ENCODE data around the gene TJP2. TPM values are rescaled to one million over a fixed set of nuclear protein-coding genes. Genes with fewer than 3 reads are reported as not detected.

TJP2 gene
- polyA plus RNA-seq, 1 donor from 2014 or later = 3.1 TPM

GRCh38 chr9:69141851-69142250, 32.2 kb upstream of the TJP2 start:
- H3K9me3 ChIP-seq (ENCODE audit: low read length) = no peaks in the 10 kb centered on the region
- no peaks in the 10 kb centered on the region for H3F3A ChIP-seq (ENCODE audit: insufficient read depth, low read length, poor library complexity, severe bottlenecking)
- no peak overlapping the region for H3K4me2 ChIP-seq (ENCODE audit: low read length)
- no peaks in the 10 kb centered on the region for H3K9me2 ChIP-seq (ENCODE audit: insufficient read depth, low read length)
- no peak overlapping the region for H3K4me3 ChIP-seq (ENCODE audit: low read length)
- no peak overlapping the region for H3K27ac ChIP-seq (ENCODE audit: low read length)
- H3K79me2 ChIP-seq (replicated peaks; ENCODE audit: insufficient read depth, low read length) = no peaks in the 10 kb centered on the region
- H4K20me1 ChIP-seq (ENCODE audit: insufficient read depth) = no peaks in the 10 kb centered on the region
- TF ChIP-seq, protein P1, sequence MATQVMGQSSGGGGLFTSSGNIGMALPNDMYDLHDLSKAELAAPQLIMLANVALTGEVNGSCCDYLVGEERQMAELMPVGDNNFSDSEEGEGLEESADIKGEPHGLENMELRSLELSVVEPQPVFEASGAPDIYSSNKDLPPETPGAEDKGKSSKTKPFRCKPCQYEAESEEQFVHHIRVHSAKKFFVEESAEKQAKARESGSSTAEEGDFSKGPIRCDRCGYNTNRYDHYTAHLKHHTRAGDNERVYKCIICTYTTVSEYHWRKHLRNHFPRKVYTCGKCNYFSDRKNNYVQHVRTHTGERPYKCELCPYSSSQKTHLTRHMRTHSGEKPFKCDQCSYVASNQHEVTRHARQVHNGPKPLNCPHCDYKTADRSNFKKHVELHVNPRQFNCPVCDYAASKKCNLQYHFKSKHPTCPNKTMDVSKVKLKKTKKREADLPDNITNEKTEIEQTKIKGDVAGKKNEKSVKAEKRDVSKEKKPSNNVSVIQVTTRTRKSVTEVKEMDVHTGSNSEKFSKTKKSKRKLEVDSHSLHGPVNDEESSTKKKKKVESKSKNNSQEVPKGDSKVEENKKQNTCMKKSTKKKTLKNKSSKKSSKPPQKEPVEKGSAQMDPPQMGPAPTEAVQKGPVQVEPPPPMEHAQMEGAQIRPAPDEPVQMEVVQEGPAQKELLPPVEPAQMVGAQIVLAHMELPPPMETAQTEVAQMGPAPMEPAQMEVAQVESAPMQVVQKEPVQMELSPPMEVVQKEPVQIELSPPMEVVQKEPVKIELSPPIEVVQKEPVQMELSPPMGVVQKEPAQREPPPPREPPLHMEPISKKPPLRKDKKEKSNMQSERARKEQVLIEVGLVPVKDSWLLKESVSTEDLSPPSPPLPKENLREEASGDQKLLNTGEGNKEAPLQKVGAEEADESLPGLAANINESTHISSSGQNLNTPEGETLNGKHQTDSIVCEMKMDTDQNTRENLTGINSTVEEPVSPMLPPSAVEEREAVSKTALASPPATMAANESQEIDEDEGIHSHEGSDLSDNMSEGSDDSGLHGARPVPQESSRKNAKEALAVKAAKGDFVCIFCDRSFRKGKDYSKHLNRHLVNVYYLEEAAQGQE (IDR thresholded peaks at IDR 0.05; ENCODE audit: borderline replicate concordance) = no peak
- TF ChIP-seq EP300 (conservative IDR thresholded peaks at IDR 0.05; ENCODE audit: poor library complexity, severe bottlenecking) (no peak), POLR2AphosphoS5 (IDR thresholded peaks at IDR 0.05) (no peak), MXI1 (conservative IDR thresholded peaks at IDR 0.05; ENCODE audit: poor library complexity, severe bottlenecking) (no peak), EZH2 (IDR thresholded peaks at IDR 0.05; ENCODE audit: borderline replicate concordance, insufficient read depth, low read length, poor library complexity, severe bottlenecking) (no peak), TAF1 (IDR thresholded peaks at IDR 0.05; ENCODE audit: low read depth) (no peak), SMC3 (conservative IDR thresholded peaks at IDR 0.05; ENCODE audit: poor library complexity) (no peak), RAD21 (conservative IDR thresholded peaks at IDR 0.05) (no peak)
- TF ChIP-seq, protein P2, sequence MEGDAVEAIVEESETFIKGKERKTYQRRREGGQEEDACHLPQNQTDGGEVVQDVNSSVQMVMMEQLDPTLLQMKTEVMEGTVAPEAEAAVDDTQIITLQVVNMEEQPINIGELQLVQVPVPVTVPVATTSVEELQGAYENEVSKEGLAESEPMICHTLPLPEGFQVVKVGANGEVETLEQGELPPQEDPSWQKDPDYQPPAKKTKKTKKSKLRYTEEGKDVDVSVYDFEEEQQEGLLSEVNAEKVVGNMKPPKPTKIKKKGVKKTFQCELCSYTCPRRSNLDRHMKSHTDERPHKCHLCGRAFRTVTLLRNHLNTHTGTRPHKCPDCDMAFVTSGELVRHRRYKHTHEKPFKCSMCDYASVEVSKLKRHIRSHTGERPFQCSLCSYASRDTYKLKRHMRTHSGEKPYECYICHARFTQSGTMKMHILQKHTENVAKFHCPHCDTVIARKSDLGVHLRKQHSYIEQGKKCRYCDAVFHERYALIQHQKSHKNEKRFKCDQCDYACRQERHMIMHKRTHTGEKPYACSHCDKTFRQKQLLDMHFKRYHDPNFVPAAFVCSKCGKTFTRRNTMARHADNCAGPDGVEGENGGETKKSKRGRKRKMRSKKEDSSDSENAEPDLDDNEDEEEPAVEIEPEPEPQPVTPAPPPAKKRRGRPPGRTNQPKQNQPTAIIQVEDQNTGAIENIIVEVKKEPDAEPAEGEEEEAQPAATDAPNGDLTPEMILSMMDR (IDR thresholded peaks at IDR 0.05; ENCODE audit: poor library complexity, severe bottlenecking) = no peak
- H3K27me3 ChIP-seq (ENCODE audit: insufficient read depth, low read depth, low read length) = no peaks in the 10 kb centered on the region
- H3K36me3 ChIP-seq (ENCODE audit: insufficient read depth, low read length) = no peaks in the 10 kb centered on the region
- H3K9ac ChIP-seq (ENCODE audit: low read length) = no peak overlapping the region
- H2AFZ ChIP-seq (ENCODE audit: low read depth, low read length) = no peak overlapping the region

GRCh38 chr9:69143291-69143690, 30.8 kb upstream of the TJP2 start:
- TF ChIP-seq RAD21 (conservative IDR thresholded peaks at IDR 0.05) (no peak), EZH2 (IDR thresholded peaks at IDR 0.05; ENCODE audit: borderline replicate concordance, insufficient read depth, low read length, poor library complexity, severe bottlenecking) (no peak), TAF1 (IDR thresholded peaks at IDR 0.05; ENCODE audit: low read depth) (no peak), MXI1 (conservative IDR thresholded peaks at IDR 0.05; ENCODE audit: poor library complexity, severe bottlenecking) (no peak), EP300 (conservative IDR thresholded peaks at IDR 0.05; ENCODE audit: poor library complexity, severe bottlenecking) (no peak), POLR2AphosphoS5 (IDR thresholded peaks at IDR 0.05) (no peak)
- TF ChIP-seq, protein P2 (IDR thresholded peaks at IDR 0.05; ENCODE audit: poor library complexity, severe bottlenecking) = no peak
- Histone ChIP-seq H3K27me3 (ENCODE audit: insufficient read depth, low read depth, low read length) (no peaks in the 10 kb centered on the region), H2AFZ (ENCODE audit: low read depth, low read length) (no peak overlapping the region), H3K27ac (ENCODE audit: low read length) (no peak overlapping the region), H4K20me1 (ENCODE audit: insufficient read depth) (no peaks in the 10 kb centered on the region), H3K4me3 (ENCODE audit: low read length) (no peak overlapping the region), H3K4me2 (ENCODE audit: low read length) (no peak overlapping the region), H3K9me2 (ENCODE audit: insufficient read depth, low read length) (no peaks in the 10 kb centered on the region), H3K79me2 (replicated peaks; ENCODE audit: insufficient read depth, low read length) (no peaks in the 10 kb centered on the region), H3K9me3 (ENCODE audit: low read length) (no peaks in the 10 kb centered on the region), H3K36me3 (ENCODE audit: insufficient read depth, low read length) (no peaks in the 10 kb centered on the region), H3F3A (ENCODE audit: insufficient read depth, low read length, poor library complexity, severe bottlenecking) (no peaks in the 10 kb centered on the region), H3K9ac (ENCODE audit: low read length) (no peak overlapping the region)

Measured in neural cell (in vitro differentiated cells).